Body of pancreas (tissue), 4 donors: Measurements from ENCODE around the gene PRXL2A.

Experiments used
- POLR2A ChIP-seq, 3 donors: fragments of 450-650 bp; IDR thresholded peaks; one replicate each; pipeline ENCODE4 v1.6.1; 2016; ENCODE audit warnings: antibody characterized with exemption in 3 of 3, mild to moderate bottlenecking in 2 of 3
- TF ChIP-seq, protein P1 (sequence below), 7 experiments: fragments of 450-650 bp in 4 of 7; fragments of 200-600 bp in 3 of 7; sonication (generic) in 3 of 7; IDR thresholded peaks; one replicate each; pipeline ENCODE4 v1.5.1; 2016 to 2019; ENCODE audit warnings: antibody characterized with exemption in 7 of 7

- TF ChIP-seq, protein P1, sequence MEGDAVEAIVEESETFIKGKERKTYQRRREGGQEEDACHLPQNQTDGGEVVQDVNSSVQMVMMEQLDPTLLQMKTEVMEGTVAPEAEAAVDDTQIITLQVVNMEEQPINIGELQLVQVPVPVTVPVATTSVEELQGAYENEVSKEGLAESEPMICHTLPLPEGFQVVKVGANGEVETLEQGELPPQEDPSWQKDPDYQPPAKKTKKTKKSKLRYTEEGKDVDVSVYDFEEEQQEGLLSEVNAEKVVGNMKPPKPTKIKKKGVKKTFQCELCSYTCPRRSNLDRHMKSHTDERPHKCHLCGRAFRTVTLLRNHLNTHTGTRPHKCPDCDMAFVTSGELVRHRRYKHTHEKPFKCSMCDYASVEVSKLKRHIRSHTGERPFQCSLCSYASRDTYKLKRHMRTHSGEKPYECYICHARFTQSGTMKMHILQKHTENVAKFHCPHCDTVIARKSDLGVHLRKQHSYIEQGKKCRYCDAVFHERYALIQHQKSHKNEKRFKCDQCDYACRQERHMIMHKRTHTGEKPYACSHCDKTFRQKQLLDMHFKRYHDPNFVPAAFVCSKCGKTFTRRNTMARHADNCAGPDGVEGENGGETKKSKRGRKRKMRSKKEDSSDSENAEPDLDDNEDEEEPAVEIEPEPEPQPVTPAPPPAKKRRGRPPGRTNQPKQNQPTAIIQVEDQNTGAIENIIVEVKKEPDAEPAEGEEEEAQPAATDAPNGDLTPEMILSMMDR (IDR thresholded peaks at IDR 0.05), result no peak
- TF ChIP-seq POLR2A (IDR thresholded peaks at IDR 0.05), result no peak
These were observed 55.5 kb downstream of the PRXL2A start for GRCh38 chr10:80463868-80464267.
